GM21526 (cell line): ENCODE results near the gene TTN.

Experiments used
- ATAC-seq: cut with Tn5 transposase; IDR thresholded peaks from one replicate; pipeline ENCODE4 v1.9.1; 2021; ENCODE audit warnings: moderate library complexity; ENCODE audit not compliant: unreplicated experiment, low FRiP score

TTN gene

GRCh38 chr2:178819147-178819875 is 12.1 kb upstream of the TTN start:
- ATAC-seq: peak; percentile 49

- ATAC-seq: no peak
These were observed 4.7 kb upstream of the TTN start for GRCh38 chr2:178811901-178812300.

- ATAC-seq: no peak
These were observed 3.8 kb upstream of the TTN start for GRCh38 chr2:178811045-178811444.

- no peak for ATAC-seq
These were observed 3.2 kb upstream of the TTN start for GRCh38 chr2:178810422-178810821.

- ATAC-seq: no peak
These were observed 680 bp downstream of the TTN start for GRCh38 chr2:178806543-178806942.

GRCh38 chr2:178805457-178805856 is 1.8 kb downstream of the TTN start:
- no peak for ATAC-seq

- peak; percentile 76 for ATAC-seq
These were observed 2.4 kb downstream of the TTN start for GRCh38 chr2:178804791-178805190.

- no peak for ATAC-seq
These were observed 6.7 kb downstream of the TTN start for GRCh38 chr2:178800510-178800909.

- ATAC-seq: no peak
These were observed 7.9 kb downstream of the TTN start for GRCh38 chr2:178799305-178799704.

- no peak for ATAC-seq
These were observed 11.0 kb downstream of the TTN start for GRCh38 chr2:178796079-178796677.

GRCh38 chr2:178787934-178788333 is 19.3 kb downstream of the TTN start:
- no peak for ATAC-seq

- ATAC-seq: no peak
These were observed 20.1 kb downstream of the TTN start for GRCh38 chr2:178787155-178787554.

GRCh38 chr2:178783889-178784288 is 23.3 kb downstream of the TTN start:
- no peak for ATAC-seq

- ATAC-seq: peak; percentile 66
These were observed 25.0 kb downstream of the TTN start for GRCh38 chr2:178782236-178782635.

GRCh38 chr2:178777577-178777976 is 29.6 kb downstream of the TTN start:
- ATAC-seq: no peak

- no peak for ATAC-seq
These were observed 30.5 kb downstream of the TTN start for GRCh38 chr2:178776751-178777150.

- ATAC-seq: no peak
These were observed 31.2 kb downstream of the TTN start for GRCh38 chr2:178775975-178776374.

GRCh38 chr2:178770518-178770917 is 36.7 kb downstream of the TTN start:
- no peak for ATAC-seq

GRCh38 chr2:178767094-178768060 is 39.8 kb downstream of the TTN start:
- no peak for ATAC-seq

- ATAC-seq: no peak
These were observed 43.1 kb downstream of the TTN start for GRCh38 chr2:178764097-178764496.

- peak; percentile 71 for ATAC-seq
These were observed 45.4 kb downstream of the TTN start for GRCh38 chr2:178761759-178762371.
